GM12891 (cell line): ENCODE results near the gene TAOK2.
"Not testable (repeated sequence)": the region's sequence is repeated elsewhere in the genome, so short reads cannot be mapped to it uniquely, and the experiment has no call there.

Source experiments
- DNase-seq: peaks from one replicate; pipeline ENCODE4 v3.0.0; 2011; ENCODE audit warnings: low spot score; ENCODE audit not compliant: insufficient read length
- FAIRE-seq: peaks from 2 replicates; lab custom pipeline; 2011; peaks lifted over from hg19 to GRCh38; lab: Jason Lieb, UNC
- PAX5 ChIP-seq: IDR thresholded peaks from 2 replicates; pipeline ENCODE4 v1.6.1; 2011; ENCODE audit warnings: low read length, moderate library complexity, mild to moderate bottlenecking; ENCODE audit not compliant: insufficient read depth, severe bottlenecking
- POLR2A ChIP-seq: IDR thresholded peaks from 2 replicates; pipeline ENCODE4 v1.6.1; 2011; ENCODE audit warnings: low read depth, low read length, control low read depth
- POLR2AphosphoS5 ChIP-seq: IDR thresholded peaks from 2 replicates; pipeline ENCODE4 v1.6.1; 2011; ENCODE audit warnings: low read depth, low read length, control low read depth
- POU2F2 ChIP-seq: IDR thresholded peaks from 2 replicates; pipeline ENCODE4 v1.6.1; 2011; ENCODE audit warnings: low read depth, mild to moderate bottlenecking, control low read depth, low read length, moderate library complexity
- SPI1 ChIP-seq: IDR thresholded peaks from 2 replicates; pipeline ENCODE4 v1.6.1; 2011; ENCODE audit warnings: low read depth, low read length, control low read depth
- TAF1 ChIP-seq: IDR thresholded peaks from 2 replicates; pipeline ENCODE4 v1.6.1; 2011; ENCODE audit warnings: low read depth, low read length, control low read depth

Gene TAOK2

GRCh38 chr16:29943846-29944799, 29.5 kb upstream of the TAOK2 start:
- FAIRE-seq (no peak), DNase-seq (no peak)
- TF ChIP-seq POU2F2: no peak
- no peak for TF ChIP-seq PAX5
- TF ChIP-seq TAF1: no peak
- no peak for TF ChIP-seq SPI1
- no peak for TF ChIP-seq POLR2A
- TF ChIP-seq POLR2AphosphoS5: no peak

- no peak for DNase-seq
- TF ChIP-seq POU2F2 (no peak), TAF1 (no peak), PAX5 (no peak), POLR2AphosphoS5 (no peak), SPI1 (no peak)
- FAIRE-seq: no peak
These were observed 25.8 kb upstream of the TAOK2 start for GRCh38 chr16:29947897-29948296.

- FAIRE-seq: no peak
- TF ChIP-seq SPI1: no peak
- no peak for TF ChIP-seq POU2F2
- TF ChIP-seq PAX5: no peak
- TF ChIP-seq POLR2A: no peak
- no peak for TF ChIP-seq POLR2AphosphoS5
- no peak for TF ChIP-seq TAF1
- no peak for DNase-seq
These were observed 22.7 kb upstream of the TAOK2 start for GRCh38 chr16:29950806-29951461.

- FAIRE-seq (no peak), DNase-seq (no peak)
- TF ChIP-seq POLR2A: no peak
- TF ChIP-seq POLR2AphosphoS5: no peak
- TF ChIP-seq POU2F2: no peak
- no peak for TF ChIP-seq SPI1
- TF ChIP-seq PAX5: no peak
- TF ChIP-seq TAF1: no peak
These were observed 21.9 kb upstream of the TAOK2 start for GRCh38 chr16:29951625-29952365.

GRCh38 chr16:29958756-29959155, 14.9 kb upstream of the TAOK2 start:
- DNase-seq: no peak
- no peak for FAIRE-seq
- TF ChIP-seq POLR2A (no peak), TAF1 (no peak), POU2F2 (no peak)

GRCh38 chr16:29959293-29959692, 14.4 kb upstream of the TAOK2 start:
- no peak for DNase-seq
- FAIRE-seq: no peak
- no peak for TF ChIP-seq POLR2A
- no peak for TF ChIP-seq TAF1
- no peak for TF ChIP-seq PAX5
- no peak for TF ChIP-seq SPI1
- no peak for TF ChIP-seq POLR2AphosphoS5
- TF ChIP-seq POU2F2: no peak

GRCh38 chr16:29959821-29960220, 13.8 kb upstream of the TAOK2 start:
- DNase-seq, FAIRE-seq: not testable (repeated sequence)

- DNase-seq: no peak
- FAIRE-seq: no peak
- TF ChIP-seq POLR2A: no peak
- TF ChIP-seq POU2F2: no peak
- no peak for TF ChIP-seq TAF1
- no peak for TF ChIP-seq PAX5
- TF ChIP-seq SPI1: no peak
- TF ChIP-seq POLR2AphosphoS5: no peak
These were observed 12.6 kb upstream of the TAOK2 start for GRCh38 chr16:29961127-29961478.

- FAIRE-seq: peak; percentile 96
- DNase-seq: peak; percentile 98
These were observed 12.0 kb upstream of the TAOK2 start, which contains the start of gene TMEM219 for GRCh38 chr16:29961479-29962343. TMEM219 (plus strand) TSS chr16:29962079; CDS start chr16:29963144, 1,065 bp downstream.

More at GRCh38 chr16:29961479-29962343, 12.0 kb upstream of the TAOK2 start, which contains the start of gene TMEM219:
- TF ChIP-seq TAF1 (peak; percentile 74; the same call in 1 of the 2 replicates), POLR2AphosphoS5 (peak; percentile 48; the same call in 1 of the 2 replicates), POLR2A (peak; percentile 54; the same call in 1 of the 2 replicates), PAX5 (no peak), SPI1 (no peak), POU2F2 (no peak)
